Measurements from ENCODE around the gene IQSEC3.

DNA sequence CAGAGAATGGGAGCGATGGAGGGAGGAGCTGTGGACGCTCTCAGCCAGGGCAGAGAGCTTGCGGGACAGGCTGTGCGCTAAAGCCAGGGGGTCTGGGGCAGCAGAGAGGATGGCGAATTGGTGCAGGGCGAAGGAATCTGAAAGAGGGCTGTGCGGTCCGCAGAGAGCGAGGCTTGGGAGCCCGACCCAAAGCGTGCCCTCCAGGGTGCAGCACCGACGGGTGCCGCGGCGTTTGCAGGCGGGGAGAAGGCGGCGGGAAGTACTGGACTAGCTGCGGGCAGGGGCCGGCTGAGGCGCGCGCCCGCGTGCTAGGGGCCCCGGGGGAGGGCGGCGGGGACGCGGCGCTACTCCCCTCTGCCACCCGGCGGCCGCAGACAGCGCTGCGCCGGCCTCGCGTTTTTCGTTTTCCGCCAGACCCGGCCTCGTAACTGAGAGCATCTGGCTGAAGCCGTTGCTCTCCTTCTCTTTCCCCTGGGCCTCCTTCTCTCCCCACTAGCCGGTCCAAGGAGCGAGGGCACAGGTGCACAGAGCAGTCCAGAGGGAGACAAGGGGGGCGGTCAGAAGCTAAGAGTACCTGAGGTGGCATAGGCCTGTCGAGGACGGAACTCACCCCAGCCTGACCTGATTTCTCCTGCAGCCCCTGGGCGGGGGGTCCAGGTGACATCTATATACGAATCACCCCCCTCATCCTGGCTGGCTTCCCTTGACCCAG, 122.5 kb downstream of the IQSEC3 start:
- TF ChIP-seq, protein P1, sequence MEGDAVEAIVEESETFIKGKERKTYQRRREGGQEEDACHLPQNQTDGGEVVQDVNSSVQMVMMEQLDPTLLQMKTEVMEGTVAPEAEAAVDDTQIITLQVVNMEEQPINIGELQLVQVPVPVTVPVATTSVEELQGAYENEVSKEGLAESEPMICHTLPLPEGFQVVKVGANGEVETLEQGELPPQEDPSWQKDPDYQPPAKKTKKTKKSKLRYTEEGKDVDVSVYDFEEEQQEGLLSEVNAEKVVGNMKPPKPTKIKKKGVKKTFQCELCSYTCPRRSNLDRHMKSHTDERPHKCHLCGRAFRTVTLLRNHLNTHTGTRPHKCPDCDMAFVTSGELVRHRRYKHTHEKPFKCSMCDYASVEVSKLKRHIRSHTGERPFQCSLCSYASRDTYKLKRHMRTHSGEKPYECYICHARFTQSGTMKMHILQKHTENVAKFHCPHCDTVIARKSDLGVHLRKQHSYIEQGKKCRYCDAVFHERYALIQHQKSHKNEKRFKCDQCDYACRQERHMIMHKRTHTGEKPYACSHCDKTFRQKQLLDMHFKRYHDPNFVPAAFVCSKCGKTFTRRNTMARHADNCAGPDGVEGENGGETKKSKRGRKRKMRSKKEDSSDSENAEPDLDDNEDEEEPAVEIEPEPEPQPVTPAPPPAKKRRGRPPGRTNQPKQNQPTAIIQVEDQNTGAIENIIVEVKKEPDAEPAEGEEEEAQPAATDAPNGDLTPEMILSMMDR (conservative IDR thresholded peaks at IDR 0.05; ENCODE audit: low read depth, low read length), result peak; percentile 62
- no peak for TF ChIP-seq EZH2 (IDR thresholded peaks at IDR 0.05; ENCODE audit: borderline replicate concordance, low read depth, low read length, poor library complexity, severe bottlenecking)

Measured in A673 (cell line).